HEK293T (cell line): ENCODE data around the gene TMEM171.

ENCODE experiments used
- ELF4 ChIP-seq: fragments of 450-650 bp; IDR thresholded peaks from 2 replicates; pipeline ENCODE4 v1.6.1; 2017; ENCODE audit warnings: antibody characterized with exemption
- FOXA1 ChIP-seq: fragments of 450-650 bp; IDR thresholded peaks from 2 replicates; pipeline ENCODE4 v1.6.1; 2016; ENCODE audit warnings: mild to moderate bottlenecking
- FOXM1 ChIP-seq: fragments of 450-650 bp; IDR thresholded peaks from 2 replicates; pipeline ENCODE4 v1.6.1; 2017; ENCODE audit warnings: mild to moderate bottlenecking, borderline replicate concordance
- L3MBTL2 ChIP-seq: fragments of 450-650 bp; conservative IDR thresholded peaks from 2 replicates; pipeline ENCODE4 v1.6.1; 2016; ENCODE audit warnings: mild to moderate bottlenecking

DNA sequence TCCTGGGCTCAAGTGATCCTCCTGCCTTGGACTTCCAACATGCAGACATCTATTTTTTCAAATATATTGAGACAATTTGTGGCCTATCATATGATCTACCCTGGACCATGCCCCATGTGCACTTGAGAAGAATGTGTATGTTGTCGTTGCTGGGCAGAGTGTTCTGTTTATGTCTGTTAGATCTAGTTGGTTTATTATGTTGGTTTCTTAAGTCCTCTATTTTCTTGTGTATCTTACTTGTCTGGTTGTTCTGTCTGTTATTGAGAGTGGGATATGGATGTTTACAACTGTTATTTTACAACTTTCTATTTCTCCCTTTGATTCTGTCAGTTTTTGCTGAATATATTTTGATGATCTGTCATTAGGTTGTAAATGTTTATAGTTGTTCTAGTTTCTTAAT, 10.2 kb upstream of the TMEM171 start:
- no peak for TF ChIP-seq FOXA1
- TF ChIP-seq ELF4: no peak
- no peak for TF ChIP-seq FOXM1
- no peak for TF ChIP-seq L3MBTL2
